EH (cell line): ENCODE results near the gene HLCS.

Source experiments
- DNase-seq: peaks from one replicate; pipeline ENCODE4 v3.0.0-alpha.2; 2015; ENCODE audit warnings: low read depth

HLCS gene

DNA sequence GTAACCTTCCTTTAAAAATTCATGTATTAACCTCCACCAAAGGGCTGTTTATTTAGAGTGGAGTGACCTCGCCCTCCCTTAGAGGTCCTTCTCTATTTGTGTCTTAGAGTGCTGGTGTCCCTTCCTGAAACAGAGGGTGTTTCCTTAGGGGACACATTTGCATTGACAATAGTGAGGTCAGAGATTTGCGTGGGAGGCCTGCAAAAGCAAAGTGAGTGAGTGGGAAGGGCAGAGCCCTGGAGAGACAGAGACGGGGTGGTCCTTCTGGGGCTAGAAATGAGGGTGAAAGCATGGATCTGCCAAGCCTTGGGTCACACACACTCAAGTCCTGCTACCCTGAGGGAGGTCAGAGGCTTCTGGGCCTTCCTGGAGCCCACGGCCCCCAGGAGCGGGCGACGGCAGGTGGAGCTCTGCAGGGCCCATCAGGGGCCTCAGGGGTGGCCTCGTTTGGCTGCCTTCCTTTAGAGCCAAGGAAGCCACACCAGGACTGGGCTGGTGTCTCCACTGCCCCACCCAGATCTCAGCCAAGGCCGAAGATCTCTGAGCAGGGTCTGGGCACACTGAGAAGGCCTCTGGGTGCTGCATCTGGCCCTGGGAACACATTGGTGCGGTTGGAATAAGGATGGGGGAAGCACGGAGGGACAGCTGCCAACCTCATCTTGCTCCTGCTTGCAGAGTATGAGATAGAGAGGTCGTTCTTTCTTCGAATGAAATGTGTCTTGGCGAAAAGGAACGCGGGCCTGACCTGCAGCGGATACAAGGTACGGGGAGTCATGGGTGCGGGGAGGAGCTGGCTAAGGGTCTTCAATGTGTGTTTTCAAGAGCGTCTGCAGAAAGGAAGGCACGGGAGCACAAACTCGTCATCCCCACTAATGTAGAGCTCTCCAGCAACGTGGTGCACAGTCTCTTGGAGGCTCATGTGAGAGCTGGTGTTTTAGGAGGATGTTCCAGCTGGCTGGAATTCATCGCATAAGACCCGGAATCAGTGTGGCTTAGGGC, 243.8 kb downstream of the HLCS start:
- no peak for DNase-seq

DNA sequence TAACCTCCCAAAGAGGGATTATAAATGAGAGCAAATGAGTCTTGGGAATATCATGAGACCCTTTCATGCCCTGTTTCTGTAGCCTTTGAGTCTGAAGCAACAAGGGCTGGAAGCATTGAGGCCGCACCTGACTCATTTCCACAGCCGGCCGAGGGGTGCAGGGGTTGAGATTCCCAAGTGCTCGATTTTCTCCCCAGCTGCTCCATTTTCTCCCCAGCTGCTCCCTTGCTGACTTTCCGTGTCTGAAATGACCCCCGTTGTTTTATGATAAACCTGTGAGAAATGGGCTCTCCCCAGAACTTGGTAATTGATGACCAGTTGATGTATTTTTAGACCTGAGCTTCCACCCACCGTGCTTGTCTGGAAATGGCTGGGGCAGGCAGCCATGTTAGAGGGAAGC, 244.7 kb downstream of the HLCS start:
- DNase-seq = no peak

DNA sequence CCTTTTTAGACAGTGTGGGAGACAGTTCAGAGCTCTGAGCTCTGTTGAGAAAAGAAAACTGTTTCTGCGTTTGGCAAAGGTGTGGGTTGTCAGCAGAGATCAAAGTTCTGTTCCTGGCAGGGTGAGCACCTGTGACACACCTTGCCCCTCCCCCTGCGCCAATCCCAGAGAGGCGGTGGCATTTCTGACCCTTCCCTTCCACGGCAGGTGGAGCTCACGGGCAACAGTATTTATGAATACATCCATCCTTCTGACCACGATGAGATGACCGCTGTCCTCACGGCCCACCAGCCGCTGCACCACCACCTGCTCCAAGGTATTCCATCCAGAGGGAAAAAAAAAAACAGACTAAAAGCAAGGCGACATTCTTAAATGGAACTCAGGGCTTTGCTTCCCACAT, 246.9 kb downstream of the HLCS start:
- no peak for DNase-seq

DNA sequence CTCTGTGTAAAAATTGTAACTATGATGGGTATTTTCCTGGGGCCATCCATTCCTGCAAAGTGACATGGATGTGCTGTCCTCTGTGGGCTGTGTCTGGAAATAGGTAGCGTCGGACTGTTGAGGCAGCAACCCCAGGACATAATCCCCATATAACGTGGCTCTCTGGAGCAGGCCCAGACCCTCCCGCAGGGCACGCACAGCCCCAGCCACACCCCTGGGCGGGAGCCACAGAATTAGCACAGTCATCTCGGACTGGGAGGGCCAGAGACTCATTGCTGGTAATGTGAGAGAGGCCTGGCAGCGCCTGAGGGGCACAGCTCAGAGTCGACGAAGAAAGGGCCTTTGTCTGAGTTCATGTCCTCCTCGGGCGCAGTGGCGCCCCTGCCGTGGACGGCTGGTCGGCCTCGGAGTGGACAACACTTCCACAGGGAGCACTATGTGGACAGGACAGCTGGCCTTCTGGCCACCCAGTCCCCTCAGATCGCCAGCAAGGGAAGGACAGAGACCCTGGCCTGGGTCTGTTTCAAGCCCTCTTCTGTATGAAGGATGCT, 247.4 kb downstream of the HLCS start:
- DNase-seq = no peak

- no peak for DNase-seq
Measured at GRCh38 chr21:36717976-36718375, 248.5 kb downstream of the HLCS start.

DNA sequence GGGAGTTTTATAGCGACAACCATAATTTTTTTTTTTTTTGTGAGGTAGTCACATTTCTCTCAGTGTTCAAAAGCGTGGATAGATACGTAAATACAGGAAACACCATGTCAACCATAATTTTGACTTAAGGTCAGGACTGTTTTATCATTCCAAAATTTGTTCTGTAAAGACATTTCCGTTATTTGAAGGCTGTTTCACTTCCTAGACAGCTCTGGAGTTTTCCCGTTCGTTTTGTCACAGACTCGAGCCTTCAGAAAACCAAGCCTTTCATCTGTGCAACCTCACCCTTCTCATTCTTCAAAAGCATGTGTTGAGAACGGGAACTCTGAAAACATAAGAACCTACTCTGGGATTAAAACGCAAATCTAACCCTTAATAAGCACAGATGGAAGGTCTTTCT, 249.6 kb downstream of the HLCS start:
- no peak for DNase-seq

GRCh38 chr21:36716387-36716786, 250.1 kb downstream of the HLCS start:
- no peak for DNase-seq

DNA sequence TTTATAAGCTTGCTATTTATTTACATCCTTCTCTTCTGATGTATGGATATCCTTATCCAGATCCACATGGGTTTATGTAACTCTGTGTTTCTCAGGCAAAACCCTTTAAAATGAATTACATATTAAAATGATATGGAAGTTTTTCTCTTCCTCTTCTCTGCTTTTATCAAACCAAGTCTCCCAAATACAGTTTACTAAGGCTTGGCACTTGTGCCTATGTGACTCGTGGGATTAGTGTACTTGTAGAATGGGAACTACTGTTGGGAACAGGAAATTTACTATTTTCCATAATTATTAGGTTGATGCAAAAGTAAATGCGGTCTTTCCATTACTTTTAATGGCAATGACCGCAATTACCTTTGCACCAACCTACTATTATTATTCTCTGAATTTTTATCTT, 252.7 kb downstream of the HLCS start:
- DNase-seq = no peak

- no peak for DNase-seq
Measured at GRCh38 chr21:36710729-36711048, 255.8 kb downstream of the HLCS start.

GRCh38 chr21:36709868-36710728, 256.4 kb downstream of the HLCS start:
- DNase-seq = no peak

DNA sequence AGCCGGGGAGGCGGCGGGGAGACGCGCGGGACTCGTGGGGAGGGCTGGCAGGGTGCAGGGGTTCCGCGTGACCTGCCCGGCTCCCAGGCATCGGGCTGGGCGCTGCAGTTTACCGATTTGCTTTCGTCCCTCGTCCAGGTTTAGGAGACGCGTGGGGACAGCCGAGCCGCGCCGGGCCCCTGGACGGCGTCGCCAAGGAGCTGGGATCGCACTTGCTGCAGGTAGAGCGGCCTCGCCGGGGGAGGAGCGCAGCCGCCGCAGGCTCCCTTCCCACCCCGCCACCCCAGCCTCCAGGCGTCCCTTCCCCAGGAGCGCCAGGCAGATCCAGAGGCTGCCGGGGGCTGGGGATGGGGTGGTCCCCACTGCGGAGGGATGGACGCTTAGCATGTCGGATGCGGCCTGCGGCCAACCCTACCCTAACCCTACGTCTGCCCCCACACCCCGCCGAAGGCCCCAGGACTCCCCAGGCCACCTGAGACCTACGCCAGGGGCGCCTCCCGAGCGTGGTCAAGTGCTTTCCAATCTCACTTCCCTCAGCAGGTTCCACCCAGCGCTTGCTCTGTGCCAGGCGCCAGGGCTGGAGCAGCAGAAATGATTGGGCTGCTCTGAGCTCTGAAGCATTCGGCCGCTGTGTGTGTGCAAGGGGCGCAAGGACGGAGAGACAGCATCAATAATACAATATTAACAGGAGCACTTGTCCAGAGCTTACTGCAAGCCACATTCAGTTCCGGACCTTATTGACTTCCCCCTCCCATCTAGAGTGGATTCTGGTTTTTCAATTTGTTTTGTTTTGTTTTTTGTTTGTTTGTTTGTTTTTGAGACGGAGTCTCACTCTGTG, 257.2 kb downstream of the HLCS start:
- no peak for DNase-seq

GRCh38 chr21:36708286-36709029, 258.0 kb downstream of the HLCS start:
- DNase-seq = no peak

- no peak for DNase-seq
Measured at GRCh38 chr21:36707763-36708285, 258.6 kb downstream of the HLCS start.

- peak; percentile 36 for DNase-seq
Measured at GRCh38 chr21:36706951-36707762, 259.3 kb downstream of the HLCS start.

DNA sequence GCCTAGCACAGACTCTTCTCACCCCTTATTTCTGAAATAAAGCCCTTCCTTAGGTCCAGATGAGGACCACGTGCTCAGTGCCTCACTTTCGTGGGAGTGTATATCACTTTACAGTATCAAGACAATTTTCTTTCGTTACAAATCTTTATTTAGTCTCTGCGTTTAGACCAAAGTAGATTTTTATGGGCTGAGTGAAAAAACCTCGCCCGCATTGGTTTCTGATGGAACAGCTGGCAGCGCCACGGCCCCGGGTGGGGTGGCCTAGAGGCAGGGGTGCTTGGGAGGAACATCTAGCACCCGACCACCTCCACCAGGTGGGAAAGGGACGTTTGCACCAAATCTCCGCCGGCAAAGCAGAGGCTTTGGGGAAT, 260.0 kb downstream of the HLCS start:
- DNase-seq = no peak

DNA sequence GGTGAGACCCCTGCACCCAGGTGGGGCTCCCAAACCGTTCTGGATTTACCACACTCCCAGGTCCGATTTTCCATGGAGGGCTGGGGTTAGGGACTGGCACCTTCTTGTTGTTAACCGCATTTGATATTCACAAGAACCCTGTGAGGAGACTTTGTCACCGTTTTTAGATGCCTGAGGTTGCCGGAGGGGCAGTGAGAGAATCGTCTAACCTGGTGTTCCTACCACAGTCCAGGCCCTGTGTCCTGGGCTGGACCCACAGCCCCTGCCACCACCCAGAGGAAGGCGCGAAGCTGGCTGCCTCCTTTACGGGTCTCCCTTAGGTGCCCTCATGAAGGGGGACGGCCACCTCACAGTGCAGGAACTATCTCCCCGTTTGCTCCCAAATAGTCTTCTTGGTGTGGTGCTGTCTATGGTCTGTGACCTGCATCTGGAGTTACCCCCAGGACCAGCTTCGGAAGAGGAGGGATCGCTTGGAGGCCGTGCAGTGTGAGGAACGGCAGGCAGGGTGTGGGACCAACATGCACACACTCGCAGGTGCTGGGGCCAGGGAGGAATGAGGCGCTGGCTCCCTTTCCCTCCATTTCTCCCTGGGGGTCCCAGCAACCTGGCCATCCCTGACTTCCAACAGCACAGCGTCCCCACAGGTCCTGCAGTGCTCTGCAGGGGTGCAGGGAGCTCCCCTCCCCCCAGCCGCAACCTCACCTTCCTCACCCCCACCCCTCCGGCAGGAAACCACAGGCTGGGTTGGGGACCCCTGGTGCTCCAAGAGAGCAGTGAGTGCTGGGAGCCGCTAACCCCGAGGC, 260.6 kb downstream of the HLCS start:
- no peak for DNase-seq

GRCh38 chr21:36704958-36705678, 261.4 kb downstream of the HLCS start:
- DNase-seq = no peak

- DNase-seq = no peak
Measured at GRCh38 chr21:36704281-36704957, 262.1 kb downstream of the HLCS start.
